PC-9 (cell line): Measurements from ENCODE around the gene PFDN6. TPM values are rescaled to one million over a fixed set of nuclear protein-coding genes. Genes with fewer than 3 reads are reported as not detected.
A peak's percentile ranks its signal among the peaks of the same experiment; 100 is the strongest.

ENCODE experiments used
- BruUV-seq: library from RNA; stranded (reverse); fragments of 400-500 nt; replicated peaks from 2 replicates; lab custom pipeline; 2021; lab: Mats Ljungman, UMichigan
- CTCF ChIA-PET: fragments of 300-600 bp; sonication (Branson Sonifier 250); formaldehyde crosslinking; loops from one replicate; lab custom pipeline; 2022; ENCODE audit warnings: antibody characterized with exemption; lab: Charles Lee
- POLR2A ChIA-PET: fragments of 300-600 bp; sonication (Branson Sonifier 250); formaldehyde crosslinking; loops from one replicate; lab custom pipeline; 2022; ENCODE audit warnings: antibody characterized with exemption; ENCODE audit not compliant: unreplicated experiment; lab: Charles Lee
- DNase-seq, 2 experiments: peaks; one replicate each; pipeline versions ENCODE4 v3.0.0 to v3.0.0-alpha.2; 2015 to 2022; ENCODE audit warnings: mixed read lengths in 1 of 2
- H2AFZ ChIP-seq: fragments of 200-600 bp; sonication (generic); 2 replicates; pipeline ENCODE4 v1.8.1; 2017; ENCODE audit warnings: antibody characterized with exemption
- H3F3A ChIP-seq: fragments of 200-600 bp; sonication (generic); 2 replicates; pipeline ENCODE4 v1.8.1; 2017; ENCODE audit warnings: antibody characterized with exemption, mild to moderate bottlenecking, low read depth; ENCODE audit not compliant: insufficient read depth
- H3K27ac ChIP-seq: fragments of 200-600 bp; sonication (generic); 2 replicates; pipeline ENCODE4 v1.6.1; 2016; ENCODE audit warnings: mixed run types
- H3K27me3 ChIP-seq: fragments of 200-600 bp; sonication (generic); 2 replicates; pipeline ENCODE4 v1.6.1; 2016; ENCODE audit warnings: low read depth, mixed run types; ENCODE audit not compliant: insufficient read depth
- H3K36me3 ChIP-seq: fragments of 200-600 bp; sonication (generic); 2 replicates; pipeline ENCODE4 v1.6.1; 2016; ENCODE audit warnings: low read depth, mixed run types
- H3K4me1 ChIP-seq: fragments of 200-600 bp; sonication (generic); replicated peaks from 2 replicates; pipeline ENCODE4 v1.6.1; 2016; ENCODE audit warnings: mixed run types; ENCODE audit not compliant: insufficient read depth
- H3K4me2 ChIP-seq: fragments of 200-600 bp; sonication (generic); 2 replicates; pipeline ENCODE4 v1.6.1; 2017; ENCODE audit warnings: mixed run types
- H3K4me3 ChIP-seq: fragments of 200-600 bp; sonication (generic); 2 replicates; pipeline ENCODE4 v1.6.1; 2016; ENCODE audit warnings: mixed run types
- H3K79me2 ChIP-seq: fragments of 200-600 bp; sonication (generic); 2 replicates; pipeline ENCODE4 v1.6.1; 2017; ENCODE audit warnings: low read depth, mixed run types
- H3K9me2 ChIP-seq: fragments of 200-600 bp; sonication (generic); 2 replicates; pipeline ENCODE4 v1.8.1; 2017; ENCODE audit warnings: mild to moderate bottlenecking; ENCODE audit not compliant: insufficient read depth
- H3K9me3 ChIP-seq: fragments of 200-600 bp; sonication (generic); 2 replicates; pipeline ENCODE4 v1.8.1; 2016; ENCODE audit warnings: low read depth; ENCODE audit not compliant: insufficient read depth
- H4K20me1 ChIP-seq: fragments of 200-600 bp; sonication (generic); 2 replicates; pipeline ENCODE4 v1.8.1; 2017; ENCODE audit not compliant: insufficient read depth
- EZH2 ChIP-seq: fragments of 200-600 bp; sonication (generic); IDR thresholded peaks from 2 replicates; pipeline ENCODE4 v1.8.0; 2017; ENCODE audit warnings: antibody characterized with exemption, low read depth
- intact Hi-C: fragments of 100-400 bp; cut with micrococcal nuclease; formaldehyde crosslinking; loops from one replicate; pipeline ENCODE4 v1.10.0; 2022; ENCODE audit not compliant: unreplicated experiment
- total RNA-seq: library from RNA; stranded (reverse); gene quantifications from 2 replicates; pipeline ENCODE4 v1.2.3, GENCODE V29; 2021
- TF ChIP-seq, protein P1 (sequence below): fragments of 200-600 bp; sonication (generic); conservative IDR thresholded peaks from 2 replicates; pipeline ENCODE4 v1.6.1; 2017; ENCODE audit warnings: mixed run types, antibody characterized with exemption, mild to moderate bottlenecking, moderate library complexity

PFDN6 gene
- total RNA-seq, 1 experiment from 2014 or later: 57.2 TPM

DNA sequence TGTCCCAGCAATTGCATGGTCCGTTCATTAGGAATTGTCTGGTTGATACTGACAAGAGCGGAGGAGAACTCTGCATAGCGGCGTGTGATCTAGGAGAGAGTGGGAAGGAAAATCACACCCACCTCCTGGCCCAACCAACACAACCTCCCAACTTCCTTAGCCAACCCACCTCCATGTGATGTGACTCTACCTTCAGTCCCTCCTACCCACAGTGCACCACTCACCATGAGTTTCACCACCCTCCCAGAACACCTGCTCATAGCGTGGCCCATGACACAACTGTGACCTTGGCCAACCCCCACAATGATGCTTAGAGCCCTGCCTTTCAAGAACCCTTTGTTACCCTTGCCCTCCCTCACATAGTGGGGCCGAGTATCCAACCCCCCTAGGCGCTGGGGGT lies 25.4 kb upstream of the PFDN6 start:
- Histone ChIP-seq H3K9me2 (no peaks in the 10 kb centered on the region), H3K36me3 (no peaks in the 10 kb centered on the region; the same call in 1 of the 2 replicates), H3F3A (peaks cover 29% of the 10 kb centered on the region), H3K27me3 (no peaks in the 10 kb centered on the region), H3K4me2 (no peak overlapping the region), H3K4me3 (no peak overlapping the region), H3K9me3 (no peaks in the 10 kb centered on the region), H3K4me1 (peaks cover 27% of the 10 kb centered on the region), H2AFZ (no peak overlapping the region), H3K27ac (no peak overlapping the region), H3K79me2 (no peaks in the 10 kb centered on the region; the same call in 1 of the 2 replicates), H4K20me1 (no peaks in the 10 kb centered on the region)
- CTCF ChIA-PET: no interaction called here
- no peak for TF ChIP-seq EZH2
- TF ChIP-seq, protein P1, sequence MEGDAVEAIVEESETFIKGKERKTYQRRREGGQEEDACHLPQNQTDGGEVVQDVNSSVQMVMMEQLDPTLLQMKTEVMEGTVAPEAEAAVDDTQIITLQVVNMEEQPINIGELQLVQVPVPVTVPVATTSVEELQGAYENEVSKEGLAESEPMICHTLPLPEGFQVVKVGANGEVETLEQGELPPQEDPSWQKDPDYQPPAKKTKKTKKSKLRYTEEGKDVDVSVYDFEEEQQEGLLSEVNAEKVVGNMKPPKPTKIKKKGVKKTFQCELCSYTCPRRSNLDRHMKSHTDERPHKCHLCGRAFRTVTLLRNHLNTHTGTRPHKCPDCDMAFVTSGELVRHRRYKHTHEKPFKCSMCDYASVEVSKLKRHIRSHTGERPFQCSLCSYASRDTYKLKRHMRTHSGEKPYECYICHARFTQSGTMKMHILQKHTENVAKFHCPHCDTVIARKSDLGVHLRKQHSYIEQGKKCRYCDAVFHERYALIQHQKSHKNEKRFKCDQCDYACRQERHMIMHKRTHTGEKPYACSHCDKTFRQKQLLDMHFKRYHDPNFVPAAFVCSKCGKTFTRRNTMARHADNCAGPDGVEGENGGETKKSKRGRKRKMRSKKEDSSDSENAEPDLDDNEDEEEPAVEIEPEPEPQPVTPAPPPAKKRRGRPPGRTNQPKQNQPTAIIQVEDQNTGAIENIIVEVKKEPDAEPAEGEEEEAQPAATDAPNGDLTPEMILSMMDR: no peak
- DNase-seq: no peak
- BruUV-seq: no TSS peak
- intact Hi-C loops: no loop called here
- POLR2A ChIA-PET: no interaction called here

DNA sequence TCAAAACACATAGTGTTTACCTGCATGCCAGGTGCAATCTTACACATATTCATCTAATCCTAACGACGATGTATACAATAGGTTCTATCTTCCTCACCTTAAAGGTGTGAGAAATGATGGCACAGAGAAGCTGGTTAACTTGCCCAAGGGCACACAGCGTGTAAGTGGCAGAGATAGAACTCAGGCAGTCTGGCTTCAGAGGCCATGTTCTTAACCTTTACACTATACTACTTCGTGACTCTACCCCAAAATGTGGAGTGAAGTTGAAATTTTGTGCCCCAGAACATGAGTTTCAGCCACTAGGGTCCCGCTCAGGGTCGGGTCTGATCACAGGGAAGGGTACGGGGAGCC lies 18.3 kb upstream of the PFDN6 start:
- Histone ChIP-seq H3K9me3 (no peaks in the 10 kb centered on the region), H2AFZ (peak overlapping the region; percentile 94), H3K4me1 (peaks cover 34% of the 10 kb centered on the region), H3K27ac (peak overlapping the region; percentile 79), H3K79me2 (peaks cover 56% of the 10 kb centered on the region), H3K4me2 (peak overlapping the region; percentile 83), H3K4me3 (peak overlapping the region; percentile 70), H3K9me2 (no peaks in the 10 kb centered on the region), H4K20me1 (peaks cover 32% of the 10 kb centered on the region), H3K27me3 (no peaks in the 10 kb centered on the region), H3K36me3 (peaks cover 38% of the 10 kb centered on the region), H3F3A (peaks cover 41% of the 10 kb centered on the region)
- POLR2A ChIA-PET: interaction anchor here (0.7 to 0.9 kb wide), 2 partner anchors 11 to 46 kb away, joined by 3 to 7 read pairs; partner anchors contain the start of gene ZBTB22
- TF ChIP-seq, protein P1: no peak
- no peak for TF ChIP-seq EZH2
- CTCF ChIA-PET: interaction anchor here (0.6 kb wide), 1 partner anchor 989 kb away, joined by 3 read pairs; no protein-coding TSS in a partner anchor
- BruUV-seq: TSS peak; percentile 60
- intact Hi-C loops: loop anchor here (10.0 kb wide), 1 partner anchor 66 kb away; the partner anchor contains the start of genes HSD17B8, RING1, RXRB and SLC39A7
- DNase-seq: no peak

DNA sequence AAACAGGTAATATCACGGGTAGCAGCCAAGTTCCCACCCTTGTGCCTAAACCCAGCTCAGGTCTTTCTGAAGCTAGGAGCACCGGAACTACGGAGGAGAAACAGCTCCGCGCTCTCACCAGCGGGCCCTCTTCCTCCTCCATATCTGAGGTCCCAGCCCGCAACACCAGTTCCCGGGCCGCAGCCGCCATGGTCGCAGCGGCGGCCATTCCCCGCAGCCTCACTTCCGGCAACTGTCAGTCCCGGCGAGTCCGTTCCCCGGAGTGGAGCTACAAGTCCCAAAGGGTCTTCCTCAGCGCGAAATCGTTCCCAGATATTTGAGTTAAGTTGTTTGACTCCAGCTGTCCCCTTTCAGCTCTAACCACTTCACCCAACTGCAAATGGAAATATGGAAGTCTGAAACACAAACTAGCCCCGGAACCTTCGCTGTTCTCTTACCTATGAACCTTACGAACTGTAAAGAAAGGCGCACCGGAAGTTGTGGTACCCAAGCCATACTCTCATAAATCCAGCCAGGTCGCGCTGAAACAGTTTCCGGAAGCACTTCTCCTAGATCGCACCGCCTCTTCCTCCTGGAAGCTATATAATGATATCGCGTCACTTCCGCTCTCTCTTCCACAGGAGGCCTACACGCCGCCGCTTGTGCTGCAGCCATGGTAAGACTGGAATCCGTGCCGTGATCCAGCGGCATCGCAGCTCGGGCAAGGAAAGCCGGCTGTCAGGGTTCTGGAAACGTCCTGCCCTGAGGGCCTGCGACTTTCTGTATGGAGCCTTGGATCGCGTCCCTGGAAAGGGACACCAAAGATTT lies 17.7 kb upstream of the PFDN6 start, which contains the start of the genes RPS18 and VPS52:
TSS of gene RPS18 (plus strand) at position 608 of the 807 bp plus-strand sequence. CDS start at position 653, 45 bp downstream.
TSS of gene VPS52 (minus strand) at position 409 of the 807 bp plus-strand sequence. CDS start at position 208, 201 bp downstream.
- Histone ChIP-seq H3K27ac (peak within 1 kb of the TSS; percentile 79), H3K4me3 (peak within 1 kb of the TSS; percentile 70), H3F3A (peaks cover 47% of the 10 kb centered on the region), H3K4me1 (peaks cover 39% of the 10 kb centered on the region), H3K9me3 (no peaks in the 10 kb centered on the region), H3K79me2 (peaks cover 56% of the 10 kb centered on the region), H3K36me3 (peaks cover 44% of the 10 kb centered on the region), H2AFZ (peak within 1 kb of the TSS; percentile 94), H3K9me2 (no peaks in the 10 kb centered on the region), H3K4me2 (peak within 1 kb of the TSS; percentile 96), H3K27me3 (no peaks in the 10 kb centered on the region), H4K20me1 (peaks cover 36% of the 10 kb centered on the region)
- ChIA-PET CTCF (interaction anchor here (0.6 kb wide), 1 partner anchor 989 kb away, joined by 3 read pairs; no protein-coding TSS in a partner anchor), POLR2A (interaction anchor here (0.6 to 1.0 kb wide), 7 partner anchors 17 to 300 kb away, joined by 3 to 13 read pairs (median 5); partner anchors contain the start of genes PFDN6, WDR46 and ZBTB22)
- DNase-seq: peak; percentile 88 to 94
- BruUV-seq: no TSS peak
- TF ChIP-seq, protein P1: no peak
- TF ChIP-seq EZH2: no peak
- intact Hi-C loops: loop anchor here (10.0 kb wide), 1 partner anchor 67 kb away; the partner anchor contains the start of genes HSD17B8, RING1, RXRB and SLC39A7
